Ammon's horn (tissue), 1 donor: ENCODE measurements around the gene IVD.

Experiments used
- DNase-seq: peaks from one replicate; pipeline ENCODE4 v3.0.0-alpha.2; 2016; ENCODE audit warnings: low spot score

IVD gene

DNA sequence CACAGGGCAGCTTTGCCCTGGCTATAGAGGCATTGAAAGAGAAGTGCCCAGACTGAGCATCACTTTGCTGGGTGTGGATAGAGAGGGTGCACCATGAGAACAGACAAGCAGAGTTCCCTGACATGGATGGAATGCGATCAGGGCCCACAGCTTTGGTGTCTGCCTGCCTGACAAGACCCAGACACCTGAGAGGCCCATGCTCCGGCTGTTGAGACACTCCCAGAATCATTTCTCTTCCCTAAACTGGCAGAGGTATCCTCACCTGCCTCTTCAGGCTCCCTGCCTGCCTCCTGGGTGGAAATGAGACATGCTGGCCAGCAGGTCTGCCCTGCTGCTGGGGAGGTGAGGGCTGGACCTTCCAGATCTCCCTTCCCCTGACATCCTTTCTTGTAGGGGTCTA is 54.8 kb downstream of the IVD start:
- no peak for DNase-seq

DNA sequence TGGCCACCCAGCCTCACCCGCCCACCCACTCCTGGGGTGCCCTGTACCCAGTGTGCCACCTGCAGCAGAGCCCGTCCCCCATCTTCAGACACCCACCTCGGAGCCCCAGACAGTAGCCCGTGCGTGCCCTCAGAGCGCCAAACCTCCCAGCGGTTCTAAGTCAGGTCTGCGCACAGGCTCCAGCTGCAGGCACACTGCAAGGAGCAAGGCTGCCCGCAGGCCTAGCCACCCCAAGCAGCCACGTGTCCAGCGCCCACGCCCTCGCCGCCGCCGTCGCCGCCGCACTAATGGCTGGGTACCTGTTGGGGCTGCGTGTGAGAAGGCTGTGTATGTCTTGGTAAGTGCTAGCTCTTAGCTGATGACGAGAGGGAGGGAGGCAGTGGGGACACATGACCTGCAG is 56.4 kb downstream of the IVD start:
- no peak for DNase-seq

DNA sequence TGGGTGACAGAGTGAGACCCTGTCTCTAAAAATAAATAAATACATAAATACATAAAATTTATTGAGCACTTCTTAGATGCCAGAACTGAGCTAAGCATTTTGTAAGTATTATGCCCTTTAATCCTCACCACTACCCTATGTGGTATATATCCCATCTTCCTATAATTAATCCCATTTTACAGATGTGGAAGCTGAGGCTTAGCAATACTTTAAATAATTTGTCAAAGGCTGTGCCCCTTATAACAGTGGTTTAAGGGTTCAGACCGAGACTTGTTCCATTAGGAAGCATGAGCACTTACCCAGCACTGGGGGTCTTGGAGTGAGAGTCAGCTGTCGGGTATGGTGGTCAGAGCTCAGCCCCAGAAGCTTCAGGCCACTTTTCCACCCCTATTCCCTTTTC is 57.7 kb downstream of the IVD start:
- no peak for DNase-seq

DNA sequence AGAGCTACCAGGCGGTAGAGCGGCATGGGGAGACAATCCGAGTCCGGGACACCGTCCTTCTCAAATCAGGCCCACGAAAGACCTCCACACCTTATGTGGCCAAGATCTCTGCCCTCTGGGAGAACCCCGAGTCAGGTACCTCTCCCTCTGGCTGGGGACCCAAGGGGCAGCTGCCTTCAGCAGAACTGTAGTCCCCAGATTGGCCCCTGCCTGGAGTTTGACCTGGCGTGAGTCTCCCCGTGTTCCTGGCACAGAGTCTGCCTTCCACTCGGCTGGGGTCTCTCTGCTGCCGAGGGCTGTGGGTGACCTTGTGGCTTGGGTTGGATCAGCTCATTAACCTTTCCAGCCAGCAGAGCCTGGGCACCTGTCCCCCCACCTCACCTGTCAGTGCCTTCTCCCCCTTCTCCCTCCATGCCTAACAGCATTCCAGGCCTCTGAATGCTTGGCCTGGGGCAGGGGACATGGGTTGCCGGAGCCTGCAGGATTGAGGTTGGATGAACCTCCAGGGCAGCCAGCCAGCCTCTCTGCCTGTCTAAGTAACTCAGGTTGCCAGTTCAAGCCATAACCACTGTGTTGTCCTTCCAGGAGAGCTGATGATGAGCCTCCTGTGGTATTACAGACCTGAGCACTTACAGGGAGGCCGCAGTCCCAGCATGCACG is 58.4 kb downstream of the IVD start:
- DNase-seq, result no peak

DNA sequence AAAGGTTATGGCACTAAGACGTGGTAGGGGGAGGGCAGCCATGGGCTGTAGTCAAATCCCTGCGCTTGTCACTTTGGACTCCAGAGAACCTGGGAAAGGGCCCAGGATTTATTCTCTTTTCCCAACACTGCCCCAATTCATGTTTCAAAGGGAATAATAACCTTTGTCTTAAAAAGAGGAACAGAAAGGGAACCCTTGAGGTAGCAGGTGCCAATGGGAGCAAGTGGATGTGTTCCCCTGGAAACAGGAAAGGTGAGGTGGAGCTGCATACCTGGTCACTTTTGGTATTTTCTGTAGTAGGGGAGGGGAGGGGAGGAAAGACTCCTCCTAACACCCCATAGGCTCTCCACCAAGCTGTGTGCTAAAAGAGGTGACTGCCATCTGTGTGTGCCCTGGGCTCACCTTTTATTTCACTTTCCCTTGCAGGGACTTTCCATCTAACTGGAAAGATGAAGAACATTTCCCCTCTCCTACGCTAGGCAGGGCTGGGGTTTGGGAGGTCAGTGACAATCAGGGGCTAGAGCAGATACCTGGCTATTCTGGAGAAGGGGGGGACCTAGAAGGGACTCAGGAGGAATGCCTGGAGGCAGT is 59.1 kb downstream of the IVD start:
- DNase-seq, result no peak

DNA sequence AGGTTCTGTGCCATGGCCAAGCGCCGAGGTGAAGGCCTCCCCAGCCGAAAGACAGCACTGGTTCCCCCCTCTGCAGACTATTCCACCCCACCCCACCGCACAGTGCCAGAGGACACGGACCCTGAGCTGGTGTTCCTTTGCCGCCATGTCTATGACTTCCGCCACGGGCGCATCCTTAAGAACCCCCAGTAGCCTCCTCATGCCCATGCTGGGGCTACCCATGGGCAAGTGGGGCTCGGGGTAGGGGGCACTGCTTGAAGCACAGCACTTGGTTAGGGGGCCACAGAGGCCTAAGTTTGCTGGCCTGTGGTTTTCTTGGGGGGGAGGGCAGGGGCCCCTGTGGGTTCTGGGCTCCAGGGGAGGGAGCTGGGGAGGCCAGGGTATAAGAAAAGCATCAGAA is 60.3 kb downstream of the IVD start:
- no peak for DNase-seq

DNA sequence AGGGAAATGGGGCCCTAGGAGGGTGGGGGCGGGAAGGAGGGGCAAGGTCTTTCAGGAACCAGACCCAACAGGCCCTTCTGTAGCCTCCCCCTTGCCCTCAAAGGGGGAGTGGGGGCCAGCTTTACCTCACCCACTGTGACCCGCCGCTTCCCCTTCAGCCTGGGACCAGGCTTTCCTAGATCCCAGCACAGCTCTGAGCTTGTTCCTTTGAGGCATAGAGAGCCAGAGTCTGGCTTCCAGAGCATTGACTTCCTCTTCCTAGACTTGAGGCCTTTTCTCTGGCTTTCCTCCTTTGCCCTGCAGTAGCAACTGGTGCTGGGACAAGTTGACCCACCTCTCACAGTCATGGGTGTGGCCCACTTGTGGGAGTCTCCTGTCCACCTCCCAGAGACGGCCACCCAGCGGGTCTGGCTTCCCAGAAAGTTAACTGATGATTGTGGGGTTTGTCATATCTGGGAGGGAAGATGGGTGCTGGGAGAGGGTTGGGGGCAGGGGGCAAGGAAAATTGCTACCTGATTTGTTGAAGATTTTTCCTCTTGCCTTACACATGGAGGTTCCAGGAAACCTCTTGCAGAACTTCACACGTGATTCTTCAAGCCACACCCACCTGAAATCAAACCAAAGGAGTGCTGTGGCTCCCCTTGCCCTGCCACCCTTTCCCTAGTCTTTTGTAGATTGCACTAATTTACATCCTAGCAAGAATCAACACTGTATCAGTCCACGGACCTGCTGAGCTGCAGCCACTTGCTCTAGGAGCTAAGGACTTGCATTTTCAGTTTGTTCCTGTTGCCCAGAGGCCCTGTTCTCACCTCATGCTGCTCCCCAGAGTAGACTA is 61.0 kb downstream of the IVD start:
- no peak for DNase-seq

DNA sequence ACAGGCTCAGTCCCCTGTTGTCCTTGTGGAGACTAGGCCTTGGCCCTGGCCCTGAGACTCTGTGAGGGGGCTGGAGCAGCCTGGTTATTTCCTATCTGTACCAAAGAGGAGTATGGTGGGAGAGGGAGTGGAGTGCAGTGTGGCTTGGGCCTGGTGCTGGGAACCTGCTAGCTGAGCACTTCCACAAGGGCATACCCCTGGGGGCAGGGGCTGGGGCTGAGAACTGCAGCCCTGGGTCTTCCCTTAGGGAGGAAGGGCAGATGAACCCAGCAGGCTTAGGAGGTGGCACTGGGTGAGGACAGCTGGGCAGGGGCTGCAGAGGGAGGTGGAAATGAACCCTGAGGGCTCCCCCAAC is 61.6 kb downstream of the IVD start:
- no peak for DNase-seq

DNA sequence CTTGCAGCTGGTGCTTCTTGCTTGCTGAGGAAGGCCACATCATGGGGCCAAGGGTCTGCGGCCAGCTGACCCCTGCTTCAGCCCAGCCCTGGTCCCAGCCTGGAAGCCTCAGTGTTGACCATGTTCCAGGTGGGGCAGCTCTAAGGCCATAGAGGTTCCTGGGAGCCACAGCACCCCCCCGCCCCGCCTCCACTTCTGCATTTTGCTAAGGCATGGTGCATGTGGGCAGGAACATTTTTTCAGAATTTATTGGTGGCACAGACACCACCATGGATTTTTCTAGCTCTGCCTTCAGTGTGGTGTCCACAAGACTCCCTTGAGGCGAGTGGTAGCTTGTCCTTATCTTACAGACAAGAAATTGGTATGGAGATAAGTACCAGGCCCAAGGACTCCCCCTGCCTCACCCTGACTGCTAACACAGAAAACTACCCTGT is 63.3 kb downstream of the IVD start:
- DNase-seq, result no peak

DNA sequence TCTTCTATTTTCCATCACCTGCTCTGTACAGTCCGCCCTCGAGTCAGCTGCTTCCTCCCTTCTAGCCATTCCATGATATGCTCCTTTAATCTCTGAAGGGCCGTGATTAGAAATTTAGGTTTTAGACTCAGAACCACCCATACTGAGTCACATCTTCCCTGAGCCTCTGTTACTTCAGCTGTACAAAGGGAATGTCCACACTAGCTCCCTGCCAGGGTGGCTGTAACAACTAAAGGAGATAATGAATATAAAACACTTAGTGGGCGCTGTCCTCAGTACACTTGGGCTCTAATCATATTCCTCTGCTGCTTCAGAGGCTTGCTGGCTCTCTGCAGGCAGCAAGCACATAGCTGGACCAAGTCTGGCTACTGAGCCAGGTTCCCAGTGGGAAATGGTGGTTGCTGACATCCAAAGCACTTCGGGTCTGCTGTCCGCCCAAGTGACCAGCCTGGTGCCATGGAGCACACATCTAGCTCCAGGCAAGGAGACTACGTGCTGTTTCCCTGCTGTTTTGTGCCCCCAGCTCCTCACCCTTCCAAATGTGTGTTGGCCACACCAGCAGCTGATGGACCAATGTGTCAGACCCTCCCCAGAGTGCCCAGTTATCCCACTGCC is 64.3 kb downstream of the IVD start:
- no peak for DNase-seq

DNA sequence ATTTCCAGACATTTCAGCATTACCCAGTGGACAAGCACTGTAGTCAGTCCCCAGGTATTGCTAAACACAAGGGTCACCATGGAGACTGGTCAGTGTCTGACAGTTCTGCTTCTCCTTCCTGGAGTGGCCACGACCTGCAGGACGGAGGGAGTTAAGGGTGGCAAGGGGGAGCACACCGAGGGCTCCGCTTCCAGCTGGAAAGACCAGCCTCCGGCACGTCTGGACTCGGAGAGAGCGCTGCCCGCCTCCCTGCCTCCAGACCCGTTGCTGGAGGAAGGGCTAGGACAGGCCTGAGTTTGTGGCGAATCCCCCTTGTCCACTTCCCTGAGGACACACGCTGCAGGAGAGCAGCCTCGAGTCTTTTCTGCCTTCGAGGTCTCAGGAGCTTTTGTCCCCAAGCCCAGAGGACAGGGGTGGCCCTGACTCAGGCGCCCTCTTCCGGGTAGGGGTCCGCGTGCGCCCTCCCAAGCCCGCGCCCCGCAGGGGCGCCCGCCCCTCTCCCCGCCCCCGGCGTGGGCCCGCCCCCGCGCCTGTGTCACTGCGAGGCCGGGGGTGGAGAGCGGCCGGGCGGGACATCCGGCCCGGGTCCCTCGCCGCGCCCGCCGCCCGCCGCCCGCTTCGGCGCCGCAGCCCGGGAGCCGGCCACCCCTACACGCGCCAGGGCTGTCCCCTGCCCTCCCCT is 65.0 kb downstream of the IVD start, which contains the start of gene CHST14:
Gene CHST14, plus strand, starts transcription at position 562 of the 682 bp plus-strand sequence. CDS start 230 bp downstream, outside the sequence.
- peak; percentile 58 for DNase-seq
